Bronchial epithelial cell (primary cell): ENCODE results near the gene ABHD16A. TPM values are rescaled to one million over a fixed set of nuclear protein-coding genes. Genes with fewer than 3 reads are reported as not detected.
A peak's percentile ranks its signal among the peaks of the same experiment; 100 is the strongest.

Experiments used
- DNase-seq: peaks from one replicate; pipeline ENCODE4 v3.0.0-alpha.2; 2010; ENCODE audit warnings: low read depth
- FAIRE-seq: peaks from 2 replicates; lab custom pipeline; 2011; peaks lifted over from hg19 to GRCh38; lab: Jason Lieb, UNC
- H3K27me3 ChIP-seq: 2 replicates; pipeline ENCODE4 v1.5.1; 2011; ENCODE audit warnings: low read length; ENCODE audit not compliant: control insufficient read depth, insufficient read depth
- H3K36me3 ChIP-seq: 2 replicates; pipeline ENCODE4 v1.5.1; 2011; ENCODE audit warnings: low read length; ENCODE audit not compliant: control insufficient read depth, insufficient read depth
- H3K4me3 ChIP-seq: 2 replicates; pipeline ENCODE4 v1.5.1; 2011; ENCODE audit warnings: mild to moderate bottlenecking, low read depth, low read length, control low read depth
- total RNA-seq: library from RNA; depleted of rRNA; stranded (reverse); fragments of >200 nt; gene quantifications from 2 replicates; pipeline ENCODE4 v1.2.1, GENCODE V29; 2014
- TF ChIP-seq, protein P1 (sequence below): IDR thresholded peaks from 2 replicates; pipeline ENCODE4 v1.5.1; 2011; ENCODE audit warnings: mild to moderate bottlenecking, moderate library complexity, low read length, control low read depth, inconsistent platforms; ENCODE audit not compliant: insufficient read depth, severe bottlenecking

The ABHD16A gene
- total RNA-seq, 1 donor from 2014 or later, result 32.9 TPM

DNA sequence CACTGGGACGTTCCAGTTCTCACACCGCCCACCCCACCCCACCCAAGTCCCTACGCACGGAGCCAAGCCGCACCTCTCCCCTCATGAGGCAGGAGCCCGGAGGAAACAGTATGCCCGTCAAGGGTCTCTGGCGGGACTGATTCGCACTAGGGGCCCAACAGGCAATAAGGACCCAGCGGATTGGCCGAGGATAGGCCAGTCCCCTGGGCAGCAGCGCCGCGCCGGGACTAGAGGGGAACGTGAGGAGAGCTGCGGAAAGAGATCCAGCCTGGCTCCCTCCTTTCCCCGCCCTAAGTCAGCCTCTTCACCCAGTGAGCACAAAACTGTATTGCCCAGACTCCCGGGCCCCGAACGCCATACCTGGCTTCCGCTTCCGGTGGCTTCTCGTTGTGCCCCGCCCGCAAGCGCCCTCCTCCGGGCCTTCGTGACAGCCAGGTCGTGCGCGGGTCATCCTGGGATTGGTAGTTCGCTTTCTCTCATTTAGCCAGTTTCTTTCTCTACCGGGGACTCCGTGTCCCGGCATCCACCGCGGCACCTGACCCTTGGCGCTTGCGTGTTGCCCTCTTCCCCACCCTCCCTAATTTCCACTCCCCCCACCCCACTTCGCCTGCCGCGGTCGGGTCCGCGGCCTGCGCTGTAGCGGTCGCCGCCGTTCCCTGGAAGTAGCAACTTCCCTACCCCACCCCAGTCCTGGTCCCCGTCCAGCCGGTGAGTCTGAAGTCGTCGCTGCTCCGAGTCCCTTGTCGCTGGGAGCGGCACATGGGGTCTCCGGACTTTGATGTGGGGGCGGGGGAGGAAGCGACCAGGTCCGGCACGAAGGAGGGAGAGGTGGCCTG lies 37.4 kb downstream of the ABHD16A start, which contains the start of gene CSNK2B:
TSS of gene CSNK2B (plus strand) at position 580 of the 836 bp plus-strand sequence. CDS start 752 bp downstream, outside the sequence.
- Histone ChIP-seq H3K36me3 (peaks cover 19% of the 10 kb centered on the region), H3K4me3 (peak within 1 kb of the TSS; percentile 85), H3K27me3 (no peaks in the 10 kb centered on the region)
- FAIRE-seq (no peak), DNase-seq (peak; percentile 94)
- TF ChIP-seq, protein P1, sequence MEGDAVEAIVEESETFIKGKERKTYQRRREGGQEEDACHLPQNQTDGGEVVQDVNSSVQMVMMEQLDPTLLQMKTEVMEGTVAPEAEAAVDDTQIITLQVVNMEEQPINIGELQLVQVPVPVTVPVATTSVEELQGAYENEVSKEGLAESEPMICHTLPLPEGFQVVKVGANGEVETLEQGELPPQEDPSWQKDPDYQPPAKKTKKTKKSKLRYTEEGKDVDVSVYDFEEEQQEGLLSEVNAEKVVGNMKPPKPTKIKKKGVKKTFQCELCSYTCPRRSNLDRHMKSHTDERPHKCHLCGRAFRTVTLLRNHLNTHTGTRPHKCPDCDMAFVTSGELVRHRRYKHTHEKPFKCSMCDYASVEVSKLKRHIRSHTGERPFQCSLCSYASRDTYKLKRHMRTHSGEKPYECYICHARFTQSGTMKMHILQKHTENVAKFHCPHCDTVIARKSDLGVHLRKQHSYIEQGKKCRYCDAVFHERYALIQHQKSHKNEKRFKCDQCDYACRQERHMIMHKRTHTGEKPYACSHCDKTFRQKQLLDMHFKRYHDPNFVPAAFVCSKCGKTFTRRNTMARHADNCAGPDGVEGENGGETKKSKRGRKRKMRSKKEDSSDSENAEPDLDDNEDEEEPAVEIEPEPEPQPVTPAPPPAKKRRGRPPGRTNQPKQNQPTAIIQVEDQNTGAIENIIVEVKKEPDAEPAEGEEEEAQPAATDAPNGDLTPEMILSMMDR, result no peak

DNA sequence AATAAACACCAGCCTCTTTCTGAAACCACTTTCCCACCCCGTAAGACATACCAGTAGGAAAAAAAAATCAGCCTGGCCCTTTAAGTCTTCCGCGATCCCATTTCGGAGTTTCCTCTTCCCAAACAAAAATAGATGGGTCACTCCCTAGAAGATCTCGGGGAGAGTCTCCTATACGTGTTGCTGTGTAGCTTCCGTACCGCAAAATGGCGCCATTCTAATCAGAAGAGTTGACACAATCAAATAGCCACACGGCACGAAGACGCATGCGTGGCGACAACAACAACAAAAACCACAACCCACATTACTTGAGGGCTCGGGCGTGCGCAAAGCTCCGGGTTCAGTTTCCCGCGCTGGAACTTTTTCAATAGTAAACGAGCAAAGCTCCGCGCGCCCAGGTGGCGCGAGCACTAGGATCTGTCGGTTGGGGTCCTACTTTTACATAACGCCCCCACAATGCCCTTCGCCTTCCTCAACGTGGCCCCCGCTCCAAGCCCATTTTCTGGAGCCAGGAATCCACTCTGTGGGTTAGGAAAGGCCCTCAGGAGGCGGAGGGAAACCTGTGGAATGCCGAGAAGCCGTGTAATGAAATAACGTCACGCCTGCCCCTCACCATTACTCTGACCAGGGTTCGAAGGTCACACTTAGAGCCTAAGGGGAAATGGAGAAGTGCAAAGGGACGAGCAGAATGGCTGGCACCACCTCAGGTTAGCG lies 38.2 kb downstream of the ABHD16A start, which contains the start of gene GPANK1:
TSS of gene GPANK1 (minus strand) at position 208 of the 711 bp plus-strand sequence. CDS start 519 bp downstream, outside the sequence.
- FAIRE-seq (no peak), DNase-seq (peak; percentile 94)
- peak within 1 kb of the TSS; percentile 85 for H3K4me3 ChIP-seq
- TF ChIP-seq, protein P1, result no peak
- no peaks in the 10 kb centered on the region for H3K27me3 ChIP-seq
- H3K36me3 ChIP-seq, result peaks cover 19% of the 10 kb centered on the region

DNA sequence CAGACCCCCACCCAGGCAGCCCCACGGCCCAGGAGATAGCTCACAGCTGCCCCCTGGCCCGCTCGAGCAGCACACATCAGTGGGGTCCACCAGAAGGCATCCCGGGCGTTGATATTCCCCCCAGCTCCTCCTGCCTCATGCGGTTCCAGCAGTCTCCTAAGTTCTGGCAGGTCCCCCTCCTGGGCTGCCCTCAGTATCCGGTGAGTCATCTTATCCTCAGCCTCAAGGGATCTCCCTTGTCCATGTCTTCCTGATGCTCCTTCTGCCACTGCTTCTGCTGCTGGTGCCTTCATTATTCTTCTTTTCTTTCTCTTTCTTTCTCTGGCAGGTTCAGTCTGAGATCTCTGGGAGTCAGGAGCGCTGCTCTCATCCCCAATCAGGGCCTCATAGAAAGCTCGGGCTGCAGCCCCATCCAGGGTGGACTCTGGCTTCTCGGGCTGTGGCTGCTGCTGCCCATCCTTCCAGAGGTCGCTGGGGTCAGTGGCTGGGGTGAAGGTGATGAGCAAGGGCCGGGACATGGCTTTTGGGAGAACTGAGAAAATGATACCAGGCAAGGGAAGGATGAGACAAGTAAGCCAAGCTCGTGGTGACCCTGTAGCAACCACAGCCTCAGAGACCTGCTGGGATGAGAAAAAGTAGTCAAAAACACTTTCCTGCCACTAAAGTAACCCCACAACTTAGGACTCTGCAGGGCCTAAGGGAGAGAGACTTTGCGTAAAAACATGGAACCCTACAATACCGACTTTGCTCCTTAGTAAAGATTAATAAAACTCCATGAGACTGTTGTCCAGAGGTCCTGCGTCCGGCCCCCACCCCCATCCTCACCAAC lies 38.9 kb downstream of the ABHD16A start:
- no peak for FAIRE-seq
- peak; percentile 74 for DNase-seq
- TF ChIP-seq, protein P1, result no peak
- Histone ChIP-seq H3K27me3 (no peaks in the 10 kb centered on the region), H3K36me3 (peaks cover 13% of the 10 kb centered on the region), H3K4me3 (peak overlapping the region; percentile 85)

DNA sequence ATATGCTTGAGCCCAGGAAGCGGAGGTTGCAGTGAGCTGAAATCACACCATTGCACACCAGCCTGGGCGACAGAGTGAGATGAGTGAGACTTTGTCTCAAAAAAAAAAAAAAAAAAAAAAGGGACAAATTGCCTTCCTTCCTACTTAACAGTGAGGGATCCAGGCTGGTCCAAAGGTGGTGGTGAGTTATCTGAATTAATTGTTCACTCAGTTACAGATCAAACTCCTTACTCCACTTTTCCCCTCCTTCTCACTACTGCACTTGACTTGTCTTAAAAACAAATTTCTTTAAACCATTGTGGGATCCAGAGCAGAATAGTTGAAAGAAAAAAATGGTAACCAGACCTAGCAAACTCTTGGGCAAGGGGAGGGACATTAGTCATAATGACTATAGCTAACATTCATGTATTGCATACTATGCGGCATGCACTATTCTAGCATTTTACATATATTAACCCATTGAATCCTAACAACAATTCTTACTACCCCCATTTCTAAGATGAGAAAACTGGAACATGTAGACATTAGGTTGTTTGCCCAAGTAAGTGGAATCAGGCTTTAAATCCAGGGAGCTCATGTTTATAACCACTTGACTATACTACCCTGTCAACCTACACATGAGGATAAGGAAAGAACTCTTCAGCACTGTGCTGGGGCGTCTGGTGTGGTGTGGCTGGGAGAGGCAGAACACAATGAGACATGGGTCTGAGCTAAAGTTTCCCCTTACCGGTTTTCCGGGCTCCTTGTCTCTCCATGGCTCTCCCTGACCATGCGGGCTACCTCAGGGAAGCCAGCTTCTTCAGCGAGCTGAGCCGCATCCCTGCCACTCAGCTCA lies 39.8 kb downstream of the ABHD16A start:
- H3K36me3 ChIP-seq, result peaks cover 6% of the 10 kb centered on the region
- H3K4me3 ChIP-seq, result no peak overlapping the region
- FAIRE-seq, result no peak
- TF ChIP-seq, protein P1, result no peak
- H3K27me3 ChIP-seq, result no peaks in the 10 kb centered on the region
- DNase-seq, result peak; percentile 64

DNA sequence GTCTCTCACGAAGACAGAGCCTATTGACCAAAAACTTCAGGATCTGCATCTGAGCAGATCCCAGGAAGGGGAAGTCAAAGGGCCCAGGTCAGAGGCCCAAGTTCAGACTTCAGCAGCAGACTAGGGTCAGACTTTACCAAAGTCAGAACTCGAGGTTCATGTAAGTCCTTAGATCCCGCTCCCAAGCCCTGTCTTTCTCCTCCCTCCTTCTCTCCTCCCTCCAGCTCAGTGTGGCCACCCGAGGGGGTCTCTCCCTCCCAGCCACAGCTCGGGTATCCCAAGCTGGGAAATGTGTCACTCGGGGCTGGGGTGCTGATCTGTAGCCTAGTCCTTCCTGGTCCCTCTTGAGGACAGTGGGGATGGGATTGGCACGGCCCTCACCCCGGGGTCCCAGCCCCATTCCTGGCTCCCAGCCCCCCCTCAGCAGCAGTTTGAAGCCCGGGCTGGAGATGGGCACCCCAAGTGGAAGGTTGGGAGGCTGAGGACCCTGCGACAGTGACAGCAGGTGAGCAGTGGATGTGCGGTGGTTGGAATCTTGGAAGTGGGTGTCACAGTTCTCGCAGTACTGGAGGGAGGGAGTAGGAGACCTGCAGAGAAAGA lies 40.9 kb downstream of the ABHD16A start:
- peaks cover 6% of the 10 kb centered on the region for H3K36me3 ChIP-seq
- TF ChIP-seq, protein P1, result no peak
- no peak overlapping the region for H3K4me3 ChIP-seq
- FAIRE-seq (no peak), DNase-seq (no peak)
- H3K27me3 ChIP-seq, result no peaks in the 10 kb centered on the region
